Right ventricle myocardium superior (tissue), 1 donor: ENCODE data around the gene LHCGR. TPM values are rescaled to one million over a fixed set of nuclear protein-coding genes. Genes with fewer than 3 reads are reported as not detected.
"Not testable (repeated sequence)": the region's sequence is repeated elsewhere in the genome, so short reads cannot be mapped to it uniquely, and the experiment has no call there.

Experiments
- ATAC-seq: fragments of 200-7000 bp; cut with Tn5 transposase; one replicate; pipeline ENCODE4 v1.9.1; 2020; ENCODE audit warnings: mild to moderate bottlenecking; ENCODE audit not compliant: poor library complexity
- DNase-seq: peaks from one replicate; pipeline ENCODE4 v3.0.0-alpha.2; 2020
- intact Hi-C: fragments of 100-400 bp; cut with DNase I; formaldehyde crosslinking; loops from one replicate; pipeline ENCODE4 v1.11.2; 2022
- total RNA-seq: library from RNA; stranded (reverse); fragmentation: NEBNext Ultra II Directional; extraction: Animal tissue kit (Norgen Biotek cat#: 25700); gene quantifications from one replicate; pipeline ENCODE4 v1.2.1, GENCODE V29; 2021
- donor health status: DM: no; HTN: yes; CAD: no; lungs with severe emphysema.

The LHCGR gene
- total RNA-seq, 1 donor from 2014 or later: not detected

GRCh38 chr2:48715956-48716355 lies 39.6 kb downstream of the LHCGR start:
- DNase-seq (no peak), ATAC-seq (no peak)
- intact Hi-C loops: no loop called here

GRCh38 chr2:48715042-48715899 lies 40.3 kb downstream of the LHCGR start:
- DNase-seq (peak; percentile 58), ATAC-seq (peak; percentile 57)
- intact Hi-C loops: no loop called here

GRCh38 chr2:48714245-48714644 lies 41.3 kb downstream of the LHCGR start:
- ATAC-seq (peak; percentile 54), DNase-seq (no peak)
- intact Hi-C loops: no loop called here

- ATAC-seq (peak; percentile 81), DNase-seq (no peak)
- intact Hi-C loops: no loop called here
These were observed 41.9 kb downstream of the LHCGR start for GRCh38 chr2:48713647-48714046.

- ATAC-seq (no peak), DNase-seq (no peak)
- intact Hi-C loops: no loop called here
These were observed 43.4 kb downstream of the LHCGR start for GRCh38 chr2:48712151-48712550.

GRCh38 chr2:48711343-48711742 lies 44.2 kb downstream of the LHCGR start:
- ATAC-seq (no peak), DNase-seq (no peak)
- intact Hi-C loops: no loop called here

GRCh38 chr2:48709096-48710034 lies 46.2 kb downstream of the LHCGR start:
- ATAC-seq: no peak
- intact Hi-C loops: no loop called here
- no peak for DNase-seq

- DNase-seq (no peak), ATAC-seq (no peak)
- intact Hi-C loops: no loop called here
These were observed 48.1 kb downstream of the LHCGR start for GRCh38 chr2:48707466-48707865.

GRCh38 chr2:48703621-48704020 lies 51.9 kb downstream of the LHCGR start:
- ATAC-seq, DNase-seq, intact Hi-C loops: not testable (repeated sequence)

- intact Hi-C loops: no loop called here
- DNase-seq (no peak), ATAC-seq (no peak)
These were observed 56.1 kb downstream of the LHCGR start for GRCh38 chr2:48699348-48699930.

GRCh38 chr2:48696881-48697280 lies 58.6 kb downstream of the LHCGR start:
- ATAC-seq (no peak), DNase-seq (no peak)
- intact Hi-C loops: no loop called here

- intact Hi-C loops: no loop called here
- ATAC-seq (no peak), DNase-seq (no peak)
These were observed 59.5 kb downstream of the LHCGR start for GRCh38 chr2:48695991-48696390.

- intact Hi-C loops: no loop called here
- ATAC-seq: no peak
These were observed 61.4 kb downstream of the LHCGR start for GRCh38 chr2:48694149-48694548.

GRCh38 chr2:48693645-48694044 lies 61.9 kb downstream of the LHCGR start:
- intact Hi-C loops: no loop called here
- ATAC-seq (no peak), DNase-seq (no peak)

More at GRCh38 chr2:48694149-48694548, 61.4 kb downstream of the LHCGR start:
- no peak for DNase-seq

- DNase-seq (no peak), ATAC-seq (no peak)
- intact Hi-C loops: no loop called here
These were observed 62.5 kb downstream of the LHCGR start for GRCh38 chr2:48693066-48693465.

- no peak for DNase-seq
- ATAC-seq: no peak
- intact Hi-C loops: no loop called here
These were observed 63.4 kb downstream of the LHCGR start for GRCh38 chr2:48691935-48692691.

- intact Hi-C loops: no loop called here
- ATAC-seq (no peak), DNase-seq (no peak)
These were observed 70.4 kb downstream of the LHCGR start for GRCh38 chr2:48685126-48685525.

GRCh38 chr2:48677450-48677849 lies 78.1 kb downstream of the LHCGR start:
- no peak for ATAC-seq
- intact Hi-C loops: no loop called here
- DNase-seq: no peak

GRCh38 chr2:48674933-48675332 lies 80.6 kb downstream of the LHCGR start:
- intact Hi-C loops: no loop called here
- no peak for DNase-seq

More at GRCh38 chr2:48674933-48675332, 80.6 kb downstream of the LHCGR start:
- ATAC-seq: no peak
